Measurements from ENCODE around the gene CAGE1. TPM values are rescaled to one million over a fixed set of nuclear protein-coding genes. Genes with fewer than 3 reads are reported as not detected.

CAGE1 gene
- not detected in 2 replicates for total RNA-seq (2014; rRNA removed; shearing (Covaris generic))
- not detected in 2 replicates for polyA plus RNA-seq (2014; cell fraction: nucleus; rRNA removed)

DNA sequence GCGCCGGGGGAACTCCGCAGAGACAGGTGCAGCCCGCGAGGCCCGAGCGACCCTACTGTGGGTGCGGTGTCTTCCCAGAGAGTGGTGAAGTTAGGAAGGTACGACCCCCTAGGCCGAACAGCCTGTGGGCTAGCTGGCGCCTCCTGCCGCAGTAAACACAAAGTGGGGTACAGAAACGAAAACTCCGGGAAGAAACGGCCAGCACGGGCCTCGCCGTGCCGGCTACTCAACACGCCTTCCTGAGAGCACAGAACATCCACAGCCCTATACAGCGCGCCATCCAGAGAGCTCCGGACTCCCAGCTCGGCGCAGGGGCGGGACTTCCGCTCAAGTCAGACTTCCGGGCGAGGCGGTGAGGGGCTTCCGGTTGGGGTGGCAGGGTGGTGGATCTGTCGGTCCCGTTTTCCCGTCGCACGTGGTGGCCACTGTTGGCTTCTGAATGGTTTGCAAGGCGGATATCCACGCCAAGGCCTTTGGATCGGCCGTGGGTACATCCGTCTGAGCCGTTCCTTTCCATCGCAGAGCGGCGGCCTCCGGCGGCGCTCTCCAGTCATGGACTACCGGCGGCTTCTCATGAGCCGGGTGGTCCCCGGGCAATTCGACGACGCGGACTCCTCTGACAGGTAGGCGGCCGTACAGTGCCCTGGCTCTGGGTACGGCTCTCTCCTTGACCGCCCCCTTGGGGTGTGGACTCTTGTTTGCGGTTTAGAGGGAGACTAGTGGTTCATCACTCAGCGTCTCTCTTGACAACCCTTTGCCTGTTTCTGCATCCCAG is at the start of gene CAGE1, which contains the start of gene RIOK1:
TSS of gene CAGE1 (minus strand) at position 292 of the 775 bp plus-strand sequence. CDS start 2,569 bp downstream, outside the sequence.
TSS of gene RIOK1 (plus strand) at position 358 of the 775 bp plus-strand sequence. CDS start at position 553, 195 bp downstream.
- DNase-seq (ENCODE audit: extremely low read depth, low read depth): peak; percentile 85

DNA sequence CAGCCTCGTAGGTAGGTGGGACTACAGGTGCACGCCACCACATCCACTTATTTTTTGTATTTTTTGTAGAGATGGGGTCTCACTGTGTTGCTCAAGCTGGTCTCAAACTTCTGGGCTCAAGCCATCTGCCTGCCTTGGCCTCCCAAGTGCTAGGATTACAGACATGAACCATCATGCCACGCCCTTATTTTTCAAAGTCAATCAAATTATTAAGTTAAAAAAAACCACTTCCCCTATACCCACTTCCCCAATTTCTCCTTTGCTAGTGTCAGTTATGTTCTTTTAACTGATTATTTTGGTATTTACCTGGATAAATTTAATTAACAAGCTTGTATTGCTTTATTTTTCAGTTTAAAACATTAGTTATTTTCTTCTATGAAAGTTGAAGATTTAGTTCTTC is 49.7 kb upstream of the CAGE1 start:
- DNase-seq (ENCODE audit: extremely low read depth, low read depth): no peak

DNA sequence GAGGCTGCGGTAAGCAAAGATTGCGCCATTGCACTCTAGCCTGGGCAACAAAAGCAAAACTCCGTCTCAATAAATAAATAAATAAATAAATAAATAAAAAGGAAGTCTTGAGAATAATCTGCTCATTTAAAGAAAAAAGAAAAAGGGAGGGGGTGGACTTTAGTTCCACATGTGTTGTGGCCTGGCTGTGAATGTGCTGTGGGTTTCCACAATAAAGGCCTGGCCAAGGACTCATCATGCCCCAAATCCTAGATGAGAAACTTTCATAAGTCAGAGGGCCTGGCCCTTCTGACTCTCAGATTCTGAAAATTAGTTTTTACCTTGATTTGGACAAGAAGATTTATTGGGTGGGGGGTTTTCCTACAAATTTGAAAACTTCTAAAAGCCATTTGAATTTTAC is 48.5 kb upstream of the CAGE1 start:
- no peak for DNase-seq (ENCODE audit: extremely low read depth, low read depth)

DNA sequence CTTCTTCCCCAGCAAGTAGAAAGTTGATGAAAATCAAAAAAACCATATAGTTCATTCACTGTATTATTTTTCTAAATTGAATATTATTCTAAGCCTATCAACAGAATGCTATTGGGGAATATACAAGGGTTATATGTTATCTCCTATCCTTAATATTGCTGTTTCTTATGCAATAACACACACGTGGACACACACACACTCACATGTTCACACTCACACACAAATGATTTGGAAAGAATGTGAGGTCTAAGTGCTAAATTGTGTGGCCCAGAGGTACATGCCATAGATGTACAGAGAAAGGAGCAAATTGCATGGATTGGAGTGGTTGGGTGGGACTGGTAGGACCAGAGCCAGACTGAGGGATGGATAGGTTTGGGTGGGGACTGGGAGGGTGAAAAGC is 45.1 kb upstream of the CAGE1 start:
- DNase-seq (ENCODE audit: extremely low read depth, low read depth): no peak

DNA sequence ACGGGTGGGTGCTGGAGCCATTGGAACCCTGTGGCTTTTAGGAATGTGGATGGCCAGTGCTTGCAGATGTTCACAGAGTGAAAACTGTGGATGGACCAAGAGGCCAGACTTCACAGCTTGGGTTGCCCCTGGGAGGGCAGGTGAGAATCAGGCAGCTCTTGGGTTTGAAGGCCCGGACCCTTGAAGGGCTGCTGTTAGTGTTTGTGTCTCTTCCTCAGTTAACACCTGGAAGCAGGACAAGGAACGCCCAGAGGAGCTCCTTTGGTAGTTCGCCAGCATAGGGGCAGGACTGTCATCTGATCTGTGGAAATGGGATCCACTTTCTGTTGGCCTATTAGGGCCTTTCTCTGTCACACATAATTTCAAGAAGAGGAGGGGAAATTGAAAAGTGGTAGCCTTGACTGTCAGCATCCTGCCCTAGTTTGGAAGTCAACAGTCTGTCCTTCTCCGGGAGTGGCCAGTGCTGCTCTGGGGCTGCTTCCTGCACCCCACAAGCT is 43.6 kb upstream of the CAGE1 start:
- DNase-seq (ENCODE audit: extremely low read depth, low read depth): no peak

DNA sequence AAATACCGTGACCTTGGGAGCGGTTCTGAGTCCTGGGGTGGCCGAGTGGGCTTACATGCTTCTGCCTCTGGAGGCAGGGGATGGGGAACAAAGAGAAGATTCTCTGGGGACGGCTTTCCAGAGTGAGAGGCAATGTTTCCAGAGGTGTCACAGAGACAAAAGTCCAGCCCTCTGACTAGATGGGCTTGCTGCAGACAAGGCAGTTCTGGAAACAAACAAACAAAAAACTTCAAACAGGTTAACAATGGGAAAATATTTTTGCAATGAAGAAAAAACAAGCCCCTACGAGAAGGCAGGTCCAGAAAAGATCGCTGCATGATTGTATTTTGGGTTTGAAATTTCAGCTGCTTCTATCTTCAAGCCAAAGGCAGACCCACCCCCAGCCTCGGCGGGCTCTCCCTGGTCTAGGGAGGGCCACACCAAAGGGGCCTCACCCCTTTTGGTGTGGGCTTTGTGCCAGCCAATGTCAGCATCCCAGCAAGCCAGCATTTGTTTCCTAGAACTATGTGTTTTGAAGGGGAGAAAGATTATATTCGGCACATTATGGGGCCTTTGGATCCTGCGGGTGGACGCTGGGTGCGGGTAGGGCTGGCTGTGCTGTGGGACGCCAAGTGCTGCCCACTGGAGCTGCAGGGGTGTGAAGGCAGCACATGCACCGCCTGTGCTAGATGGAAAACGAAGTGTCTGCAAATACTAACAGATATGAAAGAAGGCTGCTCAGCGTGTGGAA is 43.0 kb upstream of the CAGE1 start:
- no peak for DNase-seq (ENCODE audit: extremely low read depth, low read depth)

DNA sequence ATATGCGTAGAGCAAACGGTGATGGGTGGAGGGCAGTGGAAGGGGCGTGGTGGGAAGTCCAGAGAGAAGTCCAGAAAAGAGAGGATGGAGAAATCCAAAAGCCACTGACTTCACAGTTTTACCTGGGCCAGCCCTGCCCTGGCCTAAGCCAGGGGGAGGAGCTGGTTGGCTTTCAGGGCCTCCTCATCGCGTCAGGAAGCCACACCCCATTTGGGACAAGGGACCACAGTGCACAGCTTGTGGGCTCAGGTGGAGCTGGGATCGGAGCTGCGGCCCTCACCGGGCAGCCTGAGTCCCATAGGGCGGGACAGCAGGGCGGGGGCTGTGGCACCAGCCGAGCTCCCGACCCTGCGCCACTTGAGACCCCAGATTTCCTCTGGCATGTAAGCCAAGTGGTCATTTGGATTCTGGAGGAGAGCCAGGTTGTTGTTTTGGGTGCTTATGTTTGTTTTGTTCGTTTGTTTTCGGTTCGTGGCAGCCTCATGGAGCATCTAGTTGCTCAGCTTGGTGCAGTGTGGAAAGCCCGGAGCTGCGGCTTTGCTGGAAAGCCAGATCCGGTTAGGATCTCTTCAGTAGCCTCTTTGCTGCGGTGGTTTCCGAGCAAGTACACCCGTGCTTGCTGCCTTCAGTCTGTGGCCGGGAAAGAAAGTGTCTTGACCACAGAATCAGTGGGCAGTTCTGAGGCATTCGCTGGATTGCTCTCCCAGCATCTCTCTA is 42.3 kb upstream of the CAGE1 start:
- no peak for DNase-seq (ENCODE audit: extremely low read depth, low read depth)

DNA sequence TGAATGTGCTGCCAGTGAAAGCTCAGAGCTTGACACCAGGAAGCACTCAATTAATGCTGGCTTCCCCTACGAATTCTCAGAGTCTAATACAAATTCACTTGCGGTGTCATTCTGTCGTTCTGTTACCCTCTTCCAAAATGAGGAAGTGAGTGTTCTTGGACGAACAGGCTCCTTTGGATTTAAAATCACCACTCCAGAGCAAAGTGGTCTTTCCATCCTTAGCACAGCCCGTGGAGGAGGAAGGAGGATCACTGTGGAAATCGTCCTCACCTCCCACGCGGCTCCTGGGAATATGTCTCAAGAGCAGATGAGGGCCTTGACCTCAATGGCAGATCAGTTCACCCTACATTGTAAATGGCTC is 41.8 kb upstream of the CAGE1 start:
- DNase-seq (ENCODE audit: extremely low read depth, low read depth): no peak

DNA sequence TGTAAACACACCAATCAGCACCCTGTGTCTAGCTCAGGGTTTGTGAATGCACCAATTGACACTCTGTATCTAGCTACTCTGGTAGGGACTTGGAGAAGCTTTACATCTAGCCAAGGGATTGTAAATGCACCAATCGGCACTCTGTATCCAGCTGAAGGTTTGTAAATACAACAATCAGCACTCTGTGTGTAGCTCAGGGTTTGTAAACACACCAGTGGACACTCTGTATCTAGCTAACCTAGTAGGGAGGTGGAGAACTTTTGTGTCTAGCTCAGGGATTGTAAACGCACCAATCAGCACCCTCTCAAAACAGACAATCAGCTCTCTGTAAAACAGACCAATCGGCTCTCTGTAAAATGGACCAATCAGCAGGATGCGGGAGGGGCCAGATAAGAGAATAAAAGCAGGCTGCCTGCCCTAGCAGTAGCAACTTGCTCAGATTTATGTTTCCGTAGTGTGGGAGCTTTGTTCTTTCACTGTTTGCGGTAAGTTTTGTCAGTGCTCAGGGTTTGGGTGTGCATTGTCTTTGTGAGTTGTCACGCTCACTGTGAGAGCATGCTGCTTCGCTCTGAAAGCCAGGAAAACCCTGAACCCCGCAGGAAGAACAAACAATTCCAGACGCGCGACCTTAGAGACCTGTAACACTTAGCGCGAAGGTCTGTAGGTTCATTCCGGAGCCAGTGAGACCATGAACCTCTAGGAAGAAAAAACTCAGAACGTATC is 37.1 kb upstream of the CAGE1 start:
- no peak for DNase-seq (ENCODE audit: extremely low read depth, low read depth)

DNA sequence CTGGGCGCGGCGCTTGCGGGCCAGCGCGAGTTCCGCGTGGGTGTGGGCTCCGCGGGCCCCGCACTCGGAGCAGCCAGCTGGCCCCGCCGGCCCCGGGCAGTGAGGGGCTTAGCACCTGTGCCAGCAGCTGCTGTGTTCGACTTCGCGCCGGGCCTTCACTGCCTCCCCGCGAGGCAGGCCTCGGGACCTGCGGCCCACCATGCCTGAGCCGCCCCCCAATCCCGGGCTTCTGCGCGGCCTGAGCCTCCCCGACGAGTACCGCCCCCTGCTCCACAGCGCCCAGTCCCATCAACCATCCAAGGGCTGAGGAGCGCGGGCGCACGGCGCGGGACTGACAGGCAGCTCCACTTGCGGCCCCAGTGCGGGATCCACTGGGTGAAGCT is 36.3 kb upstream of the CAGE1 start:
- no peak for DNase-seq (ENCODE audit: extremely low read depth, low read depth)

DNA sequence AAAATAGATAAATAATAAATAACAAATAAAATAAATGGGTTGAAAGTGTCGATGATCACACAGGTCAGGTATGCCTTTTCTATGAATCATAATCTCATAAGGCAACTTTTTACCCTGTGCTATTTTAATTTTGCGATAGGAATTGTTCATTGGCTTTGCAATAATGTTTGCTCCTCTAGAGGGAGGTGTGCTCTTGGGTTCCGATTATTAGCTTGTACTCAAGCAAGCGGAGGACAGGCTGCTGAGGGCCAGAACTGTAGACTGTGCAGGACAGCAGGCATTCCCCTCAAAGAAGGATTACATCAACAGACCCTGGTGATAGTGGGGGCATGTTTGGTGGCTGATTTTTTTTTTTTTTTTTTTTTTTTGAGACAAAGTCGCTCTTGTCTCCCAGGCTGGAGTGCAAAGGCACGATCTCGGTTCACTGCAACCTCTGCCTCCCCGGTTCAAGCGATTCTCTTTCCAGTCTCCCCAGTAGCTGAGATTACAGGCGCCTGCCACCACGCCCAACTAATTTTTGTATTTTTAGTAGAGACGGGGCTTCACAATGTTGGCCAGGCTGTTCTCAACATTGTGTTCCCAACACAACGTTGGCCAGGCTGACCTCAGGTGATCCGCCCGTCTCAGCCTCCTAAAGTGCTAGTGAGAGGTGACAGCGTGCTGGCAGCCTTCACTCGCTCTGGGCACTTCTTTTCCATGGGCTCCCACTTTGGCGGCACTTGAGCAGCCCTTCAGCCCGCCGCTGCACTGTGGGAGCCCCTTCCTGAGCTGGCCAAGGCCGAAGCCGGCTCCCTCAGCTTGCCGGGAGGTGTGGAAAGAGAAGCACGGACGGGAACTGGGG is 35.6 kb upstream of the CAGE1 start:
- peak; percentile 16 for DNase-seq (ENCODE audit: extremely low read depth, low read depth)

DNA sequence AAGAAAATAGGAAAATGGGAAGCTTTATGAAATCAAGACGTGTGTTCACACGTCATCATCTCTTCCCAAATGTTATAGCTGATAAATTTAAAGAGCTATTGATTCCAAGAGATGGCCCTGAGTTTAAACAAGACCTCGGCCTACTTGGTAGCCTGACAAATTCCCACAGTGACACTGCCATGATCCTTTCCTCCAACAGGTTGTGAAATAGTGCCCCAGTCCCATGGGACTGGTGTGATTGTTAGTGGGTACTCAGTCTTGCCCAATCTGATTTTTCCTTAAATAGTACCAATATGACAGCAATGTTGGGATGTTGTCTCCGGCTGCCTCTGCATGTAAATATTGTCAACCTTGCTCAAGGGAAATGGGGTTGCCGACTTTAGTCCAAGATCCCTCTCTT is 34.5 kb upstream of the CAGE1 start:
- DNase-seq (ENCODE audit: extremely low read depth, low read depth): no peak

DNA sequence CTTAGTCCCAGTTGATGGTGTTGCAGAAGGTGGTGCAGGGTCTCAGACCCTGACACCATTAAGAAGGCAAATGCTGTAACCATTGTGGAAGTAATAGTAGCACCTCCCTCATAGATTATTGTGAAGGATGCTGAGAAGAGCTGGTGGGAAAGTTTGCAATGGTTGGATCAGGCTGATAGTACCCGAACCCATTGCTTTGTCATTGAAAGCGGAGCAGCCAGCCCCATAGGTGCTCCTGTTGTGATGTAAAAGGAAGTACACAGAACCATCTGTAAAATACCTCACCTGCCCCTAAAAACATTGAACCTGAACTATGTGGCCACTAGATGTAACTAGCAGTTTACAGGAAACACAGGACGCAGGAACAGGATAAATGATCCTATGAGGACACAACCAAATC is 31.5 kb upstream of the CAGE1 start:
- no peak for DNase-seq (ENCODE audit: extremely low read depth, low read depth)

DNA sequence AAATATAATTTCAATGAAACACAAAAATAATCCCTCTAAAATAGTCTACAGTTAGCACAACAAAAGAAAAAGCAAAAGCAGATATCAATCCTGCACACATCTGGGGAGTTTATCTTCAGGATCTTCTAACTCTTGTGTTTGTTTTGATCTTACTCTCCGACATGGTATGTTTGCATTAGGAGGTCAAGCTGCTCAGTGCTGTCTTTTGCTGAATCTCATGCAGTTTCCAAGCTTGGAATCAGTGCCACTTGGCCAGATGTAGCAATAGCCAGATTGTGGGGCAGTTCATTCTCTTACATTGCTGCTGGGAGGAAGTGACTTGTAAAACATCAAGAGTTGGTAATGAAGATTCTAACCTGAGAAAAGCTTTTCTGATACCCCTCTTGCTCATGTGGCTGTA is 29.5 kb upstream of the CAGE1 start:
- no peak for DNase-seq (ENCODE audit: extremely low read depth, low read depth)

DNA sequence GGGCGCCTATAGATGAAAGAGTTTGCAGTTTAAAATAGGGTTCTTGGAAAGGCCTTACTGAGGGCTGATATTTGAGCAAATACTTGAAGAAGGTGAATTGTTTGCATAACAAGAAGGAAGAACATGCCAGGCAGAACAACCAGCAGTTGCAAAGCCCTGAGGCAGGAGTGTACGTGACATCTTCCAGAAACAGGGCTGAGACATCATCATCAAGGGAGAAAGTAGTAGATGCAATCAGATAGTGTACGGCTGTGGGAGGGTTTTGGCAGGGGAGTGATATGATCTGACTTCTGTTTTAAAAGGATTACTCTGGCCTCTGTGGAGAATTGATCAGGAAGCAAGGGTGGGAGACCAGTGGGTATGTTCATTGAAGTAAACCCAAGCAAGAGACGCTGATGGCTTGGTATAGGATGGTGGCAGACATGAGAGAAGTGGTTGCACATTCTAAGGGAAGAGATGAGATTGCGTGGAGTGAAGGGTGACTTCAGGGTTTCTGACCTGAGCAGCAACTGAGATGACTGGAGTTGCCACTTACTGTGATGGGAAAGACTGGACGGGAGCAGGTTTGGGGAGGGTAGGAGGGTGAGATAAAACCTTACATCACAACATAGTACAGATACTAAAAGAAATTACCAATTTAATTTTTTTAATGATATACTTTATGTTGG is 28.8 kb upstream of the CAGE1 start:
- no peak for DNase-seq (ENCODE audit: extremely low read depth, low read depth)

DNA sequence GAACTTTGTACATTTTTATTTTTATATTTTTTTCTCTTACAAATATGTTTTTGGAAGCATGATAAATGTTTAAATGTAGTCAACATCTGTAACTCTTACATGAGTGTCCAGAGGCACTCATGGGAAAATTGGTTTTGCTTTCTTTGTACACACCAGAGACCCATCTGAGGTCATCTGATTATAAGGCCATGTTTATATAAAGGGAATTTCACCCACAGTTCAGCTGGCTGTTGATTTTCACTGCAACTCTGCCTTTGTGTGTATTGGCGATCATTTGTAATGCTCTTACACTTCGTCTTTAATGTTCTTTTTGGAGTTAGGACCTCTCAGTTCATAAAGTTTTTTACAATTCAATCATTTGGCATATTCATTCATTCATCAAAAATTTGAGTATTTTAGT is 28.1 kb upstream of the CAGE1 start:
- no peak for DNase-seq (ENCODE audit: extremely low read depth, low read depth)

DNA sequence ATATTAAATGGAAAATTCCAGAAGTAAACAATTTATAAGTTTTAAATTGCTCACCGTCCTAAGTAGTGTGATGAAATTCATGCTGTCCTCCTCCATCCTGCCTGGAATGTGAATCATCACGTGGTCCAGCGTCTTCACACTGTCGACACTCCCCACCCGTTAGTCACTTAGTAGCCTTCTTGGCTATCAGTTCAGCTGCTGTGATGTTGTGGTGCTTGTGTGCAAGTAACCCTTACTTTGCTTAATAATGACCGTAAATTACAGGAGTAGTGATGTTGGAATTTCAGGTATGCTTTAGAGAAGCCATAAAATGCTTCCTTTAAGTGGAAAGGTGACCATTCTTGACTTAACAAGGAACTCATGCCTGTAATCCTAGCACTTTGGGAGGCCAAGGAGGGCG is 25.3 kb upstream of the CAGE1 start:
- no peak for DNase-seq (ENCODE audit: extremely low read depth, low read depth)

DNA sequence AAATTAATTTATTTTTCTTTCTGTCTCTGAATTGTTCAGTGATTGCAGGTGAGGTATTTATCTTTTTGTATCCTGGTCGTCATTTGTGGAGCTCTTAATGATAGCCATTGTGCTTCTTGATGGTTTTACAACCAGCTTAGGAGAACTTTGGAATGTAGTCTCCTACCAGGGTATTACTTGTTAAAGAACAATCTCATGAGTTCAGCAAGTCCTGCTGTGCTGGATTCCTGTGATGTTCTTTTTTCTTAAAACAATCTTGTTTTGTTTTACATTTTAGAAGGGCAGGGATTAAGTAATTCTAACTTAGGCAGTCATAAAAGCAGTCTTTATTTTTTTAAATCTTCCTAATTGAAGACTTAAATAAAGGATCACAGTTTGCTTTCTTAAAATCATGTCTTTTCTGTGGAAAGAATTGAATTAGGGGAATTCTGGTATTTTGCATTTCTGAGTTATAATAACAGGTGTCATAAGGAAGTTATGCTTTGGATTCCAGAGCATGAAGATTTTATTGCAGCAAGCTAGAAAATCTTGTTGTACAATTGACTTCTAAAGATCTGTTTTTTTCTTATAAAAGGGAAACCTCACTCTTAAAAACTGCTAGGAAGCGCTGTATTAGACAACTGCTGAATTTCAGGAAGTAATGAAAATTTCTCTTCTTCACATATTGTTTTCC is 23.7 kb upstream of the CAGE1 start:
- no peak for DNase-seq (ENCODE audit: extremely low read depth, low read depth)

DNA sequence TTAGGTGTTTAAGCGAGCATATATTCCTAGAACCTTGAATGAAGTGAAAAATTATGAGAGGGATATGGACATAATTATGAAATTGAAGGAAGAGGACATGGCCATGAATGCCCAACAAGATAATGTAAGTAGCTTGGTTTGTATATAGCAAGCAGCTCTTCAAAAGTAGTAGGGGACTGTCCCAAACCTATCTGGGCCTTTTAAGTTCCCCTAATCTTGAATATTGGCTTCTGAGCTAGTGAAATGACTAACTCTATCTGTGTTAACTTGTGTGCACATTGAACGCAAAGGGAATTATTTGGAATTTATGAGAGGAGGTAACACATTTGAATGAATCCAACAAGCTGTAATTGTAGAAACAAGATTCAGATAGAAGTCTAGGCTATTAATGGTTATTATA is 21.8 kb upstream of the CAGE1 start:
- DNase-seq (ENCODE audit: extremely low read depth, low read depth): no peak

All from NCI-H460 (cell line).